HG02885 (cell line): ENCODE results near the gene CRIP2.

Source experiments
- ATAC-seq: cut with Tn5 transposase; IDR thresholded peaks from one replicate; pipeline ENCODE4 v1.9.1; 2021; ENCODE audit warnings: mild to moderate bottlenecking; ENCODE audit not compliant: unreplicated experiment, poor library complexity

CRIP2 gene

DNA sequence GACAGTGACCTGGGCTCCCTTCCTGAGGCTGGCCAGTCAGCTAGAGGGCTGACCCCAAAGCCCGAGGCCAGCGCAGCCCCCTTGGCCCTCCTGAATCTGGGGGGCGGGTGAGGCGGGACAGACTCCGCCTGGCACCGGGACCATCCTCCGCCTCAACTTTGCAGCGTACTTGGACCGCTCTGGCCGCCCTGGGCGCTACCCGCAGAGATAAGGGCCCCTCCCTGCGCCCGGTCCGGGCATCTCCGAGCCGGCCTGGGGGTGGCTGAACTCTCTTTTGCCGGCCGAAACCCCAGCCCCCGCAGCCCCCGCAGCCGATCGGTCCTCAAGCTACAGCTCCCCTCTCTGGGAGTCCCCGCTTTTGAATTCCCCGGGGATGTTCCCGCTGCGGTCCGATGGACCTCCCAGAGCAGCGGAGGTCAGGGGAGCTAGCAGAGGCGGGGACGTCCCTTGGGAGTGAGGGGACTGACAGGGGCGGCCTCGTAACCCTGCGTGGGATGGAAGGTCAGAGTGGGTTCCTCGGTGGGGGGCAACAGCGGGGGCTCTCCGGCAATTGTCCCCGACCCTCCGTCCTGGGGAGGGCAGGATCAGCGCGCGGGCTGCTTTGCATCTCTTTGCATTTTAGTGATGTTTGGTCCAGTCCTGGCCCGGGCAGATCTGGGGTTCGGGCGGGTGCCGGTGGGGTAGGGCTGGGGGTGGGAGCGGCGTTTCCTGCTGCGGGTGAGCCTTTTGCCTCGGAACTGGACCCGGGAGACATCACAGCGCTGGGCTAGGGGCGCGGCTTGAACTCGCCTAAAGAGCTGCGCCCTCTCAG lies 11.7 kb downstream of the CRIP2 start, which contains the start of gene CRIP1:
CRIP1 (plus strand) TSS at position 724 of the 811 bp plus-strand sequence. CDS start 374 bp downstream, outside the sequence.
- no peak for ATAC-seq

DNA sequence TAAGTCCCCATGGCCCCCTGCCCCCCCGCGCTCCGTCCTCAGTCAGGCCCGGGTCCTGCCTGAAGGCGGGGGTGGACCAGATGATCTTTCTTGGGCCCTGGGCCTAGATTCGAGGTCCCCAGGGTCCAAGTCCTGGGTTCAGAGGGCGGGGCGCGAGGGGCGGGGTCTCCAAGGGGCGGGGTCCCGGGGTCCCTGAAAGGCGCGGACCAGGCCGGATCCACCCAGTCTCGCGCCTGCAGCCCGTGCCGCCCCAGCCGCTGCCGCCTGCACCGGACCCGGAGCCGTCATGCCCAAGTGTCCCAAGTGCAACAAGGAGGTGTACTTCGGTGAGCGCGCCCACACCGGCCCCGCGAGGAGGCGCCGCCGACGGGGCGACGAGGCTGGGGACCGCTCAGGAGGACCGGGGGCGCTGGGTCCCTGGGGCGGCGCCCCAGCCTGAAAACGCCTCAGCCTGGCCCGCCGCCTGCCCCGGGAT lies 12.4 kb downstream of the CRIP2 start:
- ATAC-seq, result no peak

DNA sequence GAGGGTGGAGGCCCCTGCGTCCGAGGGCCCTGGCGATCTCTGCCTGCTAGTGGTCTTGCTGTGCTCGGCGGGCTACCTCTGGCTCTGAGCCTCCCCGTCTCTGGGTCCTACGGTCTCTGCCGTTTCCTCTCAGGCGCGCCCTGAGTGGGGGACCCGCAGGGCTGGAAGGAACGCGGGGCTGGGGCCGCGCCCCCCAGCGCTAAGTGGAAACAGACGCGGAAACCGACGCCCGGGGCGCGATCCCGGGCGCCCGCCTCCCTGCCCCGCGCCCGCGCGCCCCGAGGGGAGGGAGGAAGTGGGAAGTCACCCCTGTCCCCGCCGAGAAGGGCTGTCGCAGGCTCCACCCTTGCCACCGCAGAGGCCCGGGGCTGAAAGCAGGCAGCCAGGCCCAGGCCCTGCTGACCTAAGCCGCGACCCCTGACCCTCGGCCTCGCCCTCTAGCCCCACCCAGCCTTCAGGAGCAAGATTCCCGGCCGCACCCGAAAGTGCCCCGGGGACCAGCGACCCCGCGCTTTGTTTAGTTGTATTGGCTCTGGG lies 12.9 kb downstream of the CRIP2 start:
- no peak for ATAC-seq

DNA sequence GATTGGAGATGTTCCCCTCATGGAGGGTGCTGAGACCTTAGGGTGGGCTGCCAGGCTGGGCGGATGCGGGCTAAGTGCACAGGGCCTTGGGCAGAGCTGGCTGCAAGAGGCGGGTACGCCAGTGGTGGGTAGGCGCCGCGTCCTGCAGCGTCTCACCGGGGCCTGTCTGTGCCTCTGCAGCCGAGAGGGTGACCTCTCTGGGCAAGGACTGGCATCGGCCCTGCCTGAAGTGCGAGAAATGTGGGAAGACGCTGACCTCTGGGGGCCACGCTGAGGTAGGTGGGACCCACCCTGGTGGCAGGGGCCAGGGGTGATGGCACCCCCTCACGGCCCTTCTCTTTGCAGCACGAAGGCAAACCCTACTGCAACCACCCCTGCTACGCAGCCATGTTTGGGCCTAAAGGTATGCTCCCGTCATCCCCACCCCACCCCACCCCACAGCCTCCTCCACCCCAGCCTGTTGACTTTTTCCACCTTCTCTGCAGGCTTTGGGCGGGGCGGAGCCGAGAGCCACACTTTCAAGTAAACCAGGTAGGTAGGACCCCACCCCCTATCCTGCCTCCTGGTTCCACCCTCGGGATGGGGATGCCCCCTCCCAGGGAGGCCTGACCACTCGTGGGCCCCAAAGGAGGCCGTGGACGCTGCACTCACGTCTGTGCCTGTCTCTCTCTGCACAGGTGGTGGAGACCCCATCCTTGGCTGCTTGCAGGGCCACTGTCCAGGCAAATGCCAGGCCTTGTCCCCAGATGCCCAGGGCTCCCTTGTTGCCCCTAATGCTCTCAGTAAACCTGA lies 13.6 kb downstream of the CRIP2 start:
- ATAC-seq, result no peak

DNA sequence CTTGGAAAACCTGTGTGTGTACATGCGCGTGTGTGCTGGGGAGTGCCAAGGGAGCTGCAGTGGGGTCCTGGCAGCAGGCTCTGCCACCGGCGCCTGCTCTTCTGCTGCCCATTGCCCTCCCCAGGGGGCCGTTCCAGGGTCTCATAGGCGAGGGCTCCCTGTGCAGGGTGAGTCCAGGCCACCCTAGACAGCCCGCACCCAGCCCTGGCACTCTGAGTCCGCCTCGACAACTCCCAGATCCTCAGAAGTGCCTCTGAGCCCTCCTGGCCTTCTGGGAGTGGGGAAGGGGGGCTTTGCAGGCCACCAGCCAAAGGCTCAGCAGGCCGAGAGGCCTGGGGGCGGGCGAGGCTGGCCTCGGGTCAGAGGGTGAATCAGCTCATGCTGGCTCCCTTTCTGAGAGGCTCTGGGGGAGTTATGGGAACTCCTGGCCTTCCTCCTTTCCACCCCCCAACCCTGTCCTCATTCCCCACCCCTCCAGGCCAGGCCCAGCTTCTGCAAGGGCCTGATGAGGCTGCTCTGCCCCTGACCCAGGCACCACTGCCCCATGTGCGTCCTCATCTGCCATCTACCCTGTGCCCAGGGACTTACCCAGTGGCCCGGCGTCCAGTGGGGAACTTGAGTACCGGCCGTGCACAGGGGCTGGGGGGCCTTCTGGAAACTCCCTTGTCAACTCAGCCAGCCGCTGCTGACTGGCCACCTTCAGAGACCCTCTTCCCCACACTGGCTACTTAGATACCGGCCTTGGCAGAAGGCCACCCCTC lies 14.3 kb downstream of the CRIP2 start:
- no peak for ATAC-seq

DNA sequence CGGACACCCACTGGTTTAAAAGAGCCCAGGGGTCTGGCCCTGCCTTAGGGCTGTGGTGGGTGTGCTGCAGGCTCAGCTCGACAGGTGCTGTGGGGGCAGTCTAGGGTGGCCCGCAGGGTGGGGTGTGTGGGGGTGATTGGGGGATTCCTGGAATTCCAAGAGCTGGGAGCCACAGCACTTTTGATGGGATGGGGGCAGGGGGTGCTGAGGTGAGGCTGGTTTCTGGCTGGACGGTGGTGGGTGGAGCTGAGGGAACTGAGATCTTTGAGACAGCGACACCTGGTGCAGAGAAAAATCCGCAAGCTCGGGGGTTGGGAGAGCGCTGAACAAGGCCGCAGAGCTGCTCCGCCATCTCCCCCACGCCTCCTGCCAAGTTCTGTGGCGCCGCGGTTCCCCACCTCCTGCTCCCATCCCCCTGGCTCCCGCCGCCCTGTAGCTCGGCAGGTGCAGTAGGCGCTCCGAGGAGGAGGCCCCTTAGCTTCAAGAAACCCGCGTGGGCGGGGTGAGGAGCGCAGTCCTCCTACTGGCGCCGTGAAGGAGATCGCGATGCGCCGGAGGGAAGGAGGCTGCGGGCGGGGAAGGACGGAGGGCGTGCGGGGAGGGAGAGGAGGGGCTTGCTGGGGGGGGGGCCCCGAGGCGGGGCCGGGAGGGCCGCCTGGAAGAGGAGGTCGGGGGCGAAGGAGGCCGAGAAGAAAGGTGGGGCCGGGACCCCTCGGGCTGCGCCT lies 15.1 kb downstream of the CRIP2 start:
- ATAC-seq, result no peak

DNA sequence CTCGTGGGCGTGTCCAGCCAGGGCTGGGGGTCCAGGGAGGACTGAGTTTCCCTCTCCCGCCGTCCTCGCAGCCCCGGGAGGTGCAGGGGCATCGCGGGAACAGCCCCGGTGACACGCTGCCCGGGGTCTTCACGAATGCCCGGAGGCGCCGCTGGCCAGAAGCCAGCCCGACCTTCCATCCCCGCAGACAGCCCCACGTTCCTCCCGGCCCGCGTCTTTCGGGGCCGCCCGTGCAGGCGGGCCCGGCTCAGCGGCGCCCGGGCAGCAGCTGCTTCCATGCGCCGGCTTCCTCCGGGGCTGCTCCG lies 15.6 kb downstream of the CRIP2 start:
- peak; percentile 1 for ATAC-seq

DNA sequence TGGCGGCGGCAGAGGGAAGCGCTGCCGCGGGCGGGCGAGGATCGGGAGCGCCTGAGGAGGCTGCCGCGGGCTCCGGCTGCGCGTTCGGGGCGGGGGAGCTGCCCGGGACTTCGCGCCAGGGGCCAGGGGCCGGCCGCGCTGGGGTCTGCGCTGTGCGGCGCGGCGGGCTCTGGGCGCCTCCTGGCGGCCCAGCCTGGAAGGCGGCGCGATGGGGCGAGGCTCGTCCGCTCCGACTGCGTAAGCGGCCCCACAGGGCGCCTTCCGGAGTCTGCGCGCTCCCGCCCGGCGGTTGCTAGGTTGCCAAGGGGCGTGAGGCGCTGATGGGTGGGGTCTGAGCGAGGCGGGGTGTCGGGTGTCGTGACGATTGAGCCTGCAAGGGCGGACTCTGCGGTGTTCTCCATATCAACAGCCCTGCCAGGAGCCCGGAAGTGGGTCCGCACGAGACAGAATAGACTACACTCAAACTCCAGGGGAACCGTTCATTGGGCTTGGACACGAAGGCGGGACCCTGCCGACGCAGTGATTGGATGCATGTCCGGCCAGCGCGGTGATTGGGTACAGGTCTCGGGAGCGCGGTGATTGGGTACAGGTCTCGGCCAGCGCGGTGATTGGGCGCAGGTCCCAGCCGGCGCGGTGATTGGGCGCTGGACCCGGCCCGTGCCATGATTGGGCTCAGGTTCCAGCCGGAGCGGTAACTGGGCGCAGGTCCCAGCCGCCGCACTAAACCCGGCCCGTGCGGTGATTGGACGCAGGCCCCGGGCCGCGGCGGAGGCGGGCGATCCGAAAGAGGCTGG lies 16.1 kb downstream of the CRIP2 start, which contains the start of gene TEDC1:
TEDC1 (plus strand) TSS at position 675 of the 794 bp plus-strand sequence. CDS start 130 bp downstream, outside the sequence.
- ATAC-seq, result peak; percentile 71

DNA sequence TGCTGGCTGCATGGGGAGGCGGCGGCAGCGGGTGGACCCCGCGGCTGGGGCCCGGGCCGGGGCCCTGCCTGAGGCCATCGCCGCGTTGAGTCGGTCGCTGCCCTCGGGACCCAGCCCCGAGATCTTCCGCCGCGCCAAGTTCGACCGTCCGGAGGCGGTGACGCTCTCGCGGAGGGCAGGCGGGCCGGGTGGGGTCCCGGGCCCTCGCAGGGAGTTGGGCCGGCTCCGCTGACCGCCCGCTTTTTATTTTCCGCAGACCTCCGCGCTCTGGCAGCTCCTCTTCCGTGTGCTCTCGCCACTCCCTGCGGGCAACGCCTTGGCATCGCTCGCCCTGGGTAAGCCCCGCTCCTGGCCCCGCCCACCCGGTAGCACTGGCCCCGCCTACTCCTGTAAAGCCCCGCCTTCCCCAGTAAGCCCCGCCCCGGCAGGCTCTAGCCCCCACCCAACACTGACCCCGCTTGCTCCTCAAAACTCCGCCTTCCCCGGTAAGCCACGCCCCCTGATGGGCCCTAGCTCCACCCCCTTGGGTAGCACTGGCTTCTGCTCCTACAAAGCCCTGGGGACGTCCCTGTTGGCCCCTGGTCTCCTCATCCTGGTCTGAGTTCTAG lies 16.8 kb downstream of the CRIP2 start:
- no peak for ATAC-seq

DNA sequence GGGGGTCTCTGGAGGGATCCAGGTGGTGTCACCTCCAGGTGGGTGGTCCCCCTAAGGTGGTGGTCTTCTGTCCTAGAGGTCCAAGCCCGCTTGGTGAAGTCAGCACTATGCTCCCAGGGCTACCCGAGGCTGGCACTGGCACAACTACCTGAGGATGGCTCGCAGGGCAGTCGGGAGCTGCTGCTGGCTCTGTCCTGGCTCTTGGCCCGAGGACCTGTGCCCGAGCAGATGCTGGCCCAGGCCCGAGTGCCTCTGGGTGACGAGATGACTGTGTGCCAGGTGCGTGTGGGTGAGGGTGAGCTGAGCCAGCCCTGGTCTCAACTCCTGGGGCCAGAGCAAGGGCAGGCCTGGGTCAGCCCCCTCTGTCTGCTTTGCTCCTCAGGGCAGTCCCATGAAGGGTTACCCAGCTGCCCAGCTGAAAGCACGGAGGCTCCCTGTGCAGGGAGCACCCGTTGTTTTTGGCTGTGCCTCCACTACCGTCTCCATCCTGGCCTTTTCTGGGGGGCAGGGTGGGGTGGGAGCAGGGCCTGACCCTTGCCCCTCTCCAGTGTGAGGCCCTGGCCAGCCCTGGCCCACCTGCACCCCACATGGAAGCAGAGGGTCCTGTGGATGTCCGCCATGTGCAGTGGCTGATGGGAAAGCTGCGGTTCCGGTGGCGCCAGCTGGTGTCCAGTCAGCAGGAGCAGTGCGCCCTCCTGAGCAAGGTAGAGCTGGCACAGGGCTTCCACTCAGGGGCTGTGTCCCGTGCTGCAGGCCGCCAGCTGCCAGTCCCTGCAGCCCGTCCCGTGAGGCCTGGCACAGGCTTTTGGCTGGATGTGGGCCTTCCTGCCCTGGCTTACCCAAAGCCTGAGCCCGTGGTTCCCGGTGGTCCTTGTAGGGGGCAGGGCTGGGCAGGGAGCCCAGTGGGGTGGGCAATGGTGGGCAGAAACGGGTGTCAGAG lies 17.7 kb downstream of the CRIP2 start:
- ATAC-seq, result no peak

DNA sequence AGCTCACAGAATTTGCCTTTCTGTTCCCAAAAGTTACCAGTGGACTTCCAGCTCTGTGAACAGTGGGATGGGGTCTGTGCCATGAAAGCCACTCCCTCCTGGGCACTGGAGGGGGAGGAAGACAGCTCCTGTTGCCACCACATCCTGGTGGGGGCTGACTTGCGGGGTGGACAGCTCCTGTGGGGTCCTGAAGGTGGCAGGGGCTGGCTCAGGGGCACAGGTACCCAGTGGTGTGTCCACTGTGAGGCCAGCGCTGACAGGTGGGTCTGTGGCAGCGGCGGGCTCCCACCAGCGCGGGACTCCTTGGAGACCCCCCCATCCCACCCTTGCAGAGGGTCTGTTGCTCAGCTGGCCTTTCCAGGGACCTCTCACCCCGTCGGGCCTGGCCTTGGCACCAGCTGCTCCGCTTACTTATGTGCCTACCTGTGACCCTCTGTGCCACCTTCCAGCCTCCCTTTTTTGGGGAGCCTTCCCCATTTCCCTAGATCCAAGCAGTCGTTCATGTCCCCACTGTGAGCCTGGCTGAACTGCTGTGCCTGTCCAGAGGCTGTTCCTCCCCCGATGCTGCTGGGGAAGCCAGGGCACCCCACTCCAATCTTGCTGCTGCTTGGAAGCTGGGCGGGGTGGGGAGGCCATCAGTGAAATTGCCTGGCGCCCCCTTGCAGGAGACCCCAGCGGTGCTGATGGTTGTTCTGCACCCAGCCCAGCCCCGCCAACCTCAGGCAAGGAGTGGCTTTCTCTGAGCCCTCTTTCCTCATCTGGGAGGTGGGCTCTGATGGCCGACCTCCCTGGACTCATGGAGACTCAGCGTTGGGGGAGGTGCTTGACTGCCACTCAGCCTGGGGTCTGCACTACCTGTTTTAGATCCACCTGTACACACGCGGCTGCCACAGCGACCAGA lies 18.6 kb downstream of the CRIP2 start:
- ATAC-seq, result no peak

DNA sequence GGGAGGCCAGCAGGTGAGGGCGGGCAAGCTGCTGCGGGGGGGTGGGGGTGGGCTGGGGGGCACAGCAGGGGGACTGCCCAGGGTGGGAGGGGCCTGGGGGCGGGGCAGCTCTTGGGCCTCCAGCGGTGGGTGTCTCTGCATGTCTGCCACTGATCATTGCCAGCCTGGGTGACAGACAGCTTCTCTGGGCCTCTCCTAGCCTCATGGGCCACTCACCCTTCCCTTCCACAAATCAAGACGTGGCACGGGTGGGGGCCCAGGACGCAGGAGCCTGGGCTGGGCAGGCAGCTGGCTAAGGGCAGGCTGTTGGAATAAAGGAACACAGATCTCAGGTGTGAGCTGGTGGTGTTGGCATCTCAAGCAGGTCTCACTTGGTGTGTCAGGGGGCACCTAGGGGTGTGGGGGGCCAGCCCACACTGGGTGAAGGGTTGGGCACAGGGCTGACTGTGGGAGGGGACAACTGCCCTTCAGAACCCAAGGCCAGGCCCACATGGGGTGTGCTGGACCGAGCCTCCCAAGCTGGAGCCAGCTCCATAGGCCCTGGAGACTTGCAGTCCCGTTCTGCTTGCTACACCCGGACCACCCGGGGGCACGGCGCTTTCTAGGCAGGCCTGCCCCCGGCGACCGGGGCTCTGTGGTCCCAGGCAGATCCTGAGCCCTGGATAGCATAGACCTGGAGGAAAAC lies 19.4 kb downstream of the CRIP2 start:
- ATAC-seq, result no peak

DNA sequence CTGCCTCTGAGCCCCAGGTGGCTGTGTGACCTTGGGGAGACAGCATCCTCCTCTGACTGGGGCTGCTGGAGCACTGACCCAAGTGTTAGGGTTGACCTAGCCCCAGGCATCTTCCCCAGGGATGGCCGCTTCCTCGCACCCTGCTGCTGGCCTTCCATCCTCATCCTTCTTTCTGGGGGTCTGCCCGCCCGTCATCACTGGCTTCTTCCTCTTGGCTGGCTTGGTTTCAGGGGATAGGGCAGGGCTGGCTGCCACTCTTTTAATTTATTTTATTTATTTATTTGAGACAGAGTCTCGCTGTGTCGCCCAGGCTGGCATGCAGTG lies 19.9 kb downstream of the CRIP2 start:
- ATAC-seq, result no peak

DNA sequence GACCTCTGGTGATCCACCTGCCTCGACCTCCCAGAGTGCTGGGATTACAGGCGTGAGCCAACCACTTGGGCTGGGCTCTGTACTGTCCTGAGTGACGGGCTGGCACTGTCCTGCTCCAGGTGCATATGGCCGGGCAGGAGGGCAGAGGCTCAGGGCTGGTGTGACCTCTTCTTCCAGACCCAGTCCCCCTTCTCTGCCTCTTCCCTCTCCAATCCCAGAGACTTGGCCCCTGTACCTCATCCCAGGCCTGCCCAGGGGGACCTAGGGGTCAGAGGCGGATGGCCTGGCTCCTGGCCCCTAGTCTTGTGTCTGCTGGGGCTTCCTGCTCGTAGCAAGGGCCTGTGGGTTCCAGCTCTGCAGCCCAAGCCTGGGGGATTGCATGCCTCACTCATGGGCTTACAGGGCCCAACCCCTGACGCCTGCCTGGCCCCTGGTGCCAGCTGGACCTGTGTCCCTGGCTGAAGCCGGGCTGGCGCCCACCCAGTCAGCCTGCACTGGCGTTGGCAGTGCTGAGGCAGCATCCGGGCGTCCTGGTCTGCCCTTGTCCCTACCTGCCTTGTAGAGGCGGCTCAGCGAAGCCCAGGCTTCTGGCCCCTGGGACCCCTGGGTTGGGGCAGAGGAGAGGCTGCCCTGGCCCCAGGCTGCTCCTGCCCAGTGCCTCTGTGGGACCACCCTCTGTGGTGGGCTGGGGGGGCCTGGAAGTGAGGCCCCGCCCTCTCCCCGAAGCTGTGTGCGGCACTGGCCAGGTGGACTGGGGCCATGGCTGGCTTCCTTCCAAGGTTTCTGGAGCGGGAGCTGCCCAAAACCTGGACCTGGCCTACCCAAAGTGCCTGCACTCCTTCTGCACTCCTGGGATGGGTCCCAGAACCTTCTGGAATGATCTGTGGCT lies 20.7 kb downstream of the CRIP2 start:
- no peak for ATAC-seq
